K562 (cell line): Measurements from ENCODE around the gene DNM1.

Source experiments
- DPF2 ChIP-seq: fragments of 450-650 bp; IDR thresholded peaks from 2 replicates; pipeline ENCODE4 v1.6.1; 2016
- EHMT2 ChIP-seq: fragments of 450-650 bp; IDR thresholded peaks from 2 replicates; pipeline ENCODE4 v1.6.1; 2018; ENCODE audit warnings: antibody characterized with exemption
- EP300 ChIP-seq: IDR thresholded peaks from 2 replicates; pipeline ENCODE4 v1.6.1; 2012; ENCODE audit warnings: low read length, improper control_type of control experiment
- NCOR1 ChIP-seq: fragments of 450-650 bp; IDR thresholded peaks from 2 replicates; pipeline ENCODE4 v1.6.1; 2016; ENCODE audit warnings: mild to moderate bottlenecking, moderate library complexity
- NFE2L1 ChIP-seq: fragments of 450-650 bp; IDR thresholded peaks from 2 replicates; pipeline ENCODE4 v1.6.1; 2016; ENCODE audit warnings: missing genetic modification characterization, low read depth, mild to moderate bottlenecking, missing compliant biosample characterization, moderate library complexity, borderline replicate concordance
- PCBP2 ChIP-seq: fragments of 200-400 bp; formaldehyde crosslinking; IDR thresholded peaks from 2 replicates; pipeline ENCODE4 v1.6.1; 2018; ENCODE audit warnings: low read length, low read depth, mild to moderate bottlenecking, moderate library complexity; ENCODE audit not compliant: poor library complexity, severe bottlenecking
- SP1 ChIP-seq: sonication (generic); formaldehyde crosslinking; IDR thresholded peaks from 2 replicates; pipeline ENCODE4 v1.8.1; 2022; ENCODE audit warnings: mild to moderate bottlenecking, missing genetic modification reagents
- U2AF2 ChIP-seq: fragments of 200-400 bp; formaldehyde crosslinking; optimal IDR thresholded peaks from 2 replicates; pipeline ENCODE3; 2017; ENCODE audit warnings: low read depth, mild to moderate bottlenecking, low read length
- ZFP36 ChIP-seq: fragments of 150-350 bp; IDR thresholded peaks from 2 replicates; pipeline ENCODE4 v1.6.1; 2018; ENCODE audit warnings: low read length, low read depth; ENCODE audit not compliant: partially characterized antibody
- TF ChIP-seq, protein P1 (sequence below), 3 experiments: IDR thresholded peaks in 2 of 3; conservative IDR thresholded peaks in 1 of 3; 2 replicates each; pipeline ENCODE4 v1.5.1; 2011 to 2012; ENCODE audit warnings: low read length in 3 of 3, mild to moderate bottlenecking in 3 of 3, control low read depth in 2 of 3, improper control_type of control experiment in 1 of 3, inconsistent platforms in 1 of 3, low read depth in 1 of 3, mixed read lengths in 1 of 3, moderate library complexity in 1 of 3; ENCODE audit not compliant: insufficient read depth in 2 of 3
- TF ChIP-seq, protein P2 (sequence below): sonication (generic); formaldehyde crosslinking; IDR thresholded peaks from 2 replicates; pipeline ENCODE4 v1.8.0; 2022; ENCODE audit warnings: mild to moderate bottlenecking, missing genetic modification reagents

DNA sequence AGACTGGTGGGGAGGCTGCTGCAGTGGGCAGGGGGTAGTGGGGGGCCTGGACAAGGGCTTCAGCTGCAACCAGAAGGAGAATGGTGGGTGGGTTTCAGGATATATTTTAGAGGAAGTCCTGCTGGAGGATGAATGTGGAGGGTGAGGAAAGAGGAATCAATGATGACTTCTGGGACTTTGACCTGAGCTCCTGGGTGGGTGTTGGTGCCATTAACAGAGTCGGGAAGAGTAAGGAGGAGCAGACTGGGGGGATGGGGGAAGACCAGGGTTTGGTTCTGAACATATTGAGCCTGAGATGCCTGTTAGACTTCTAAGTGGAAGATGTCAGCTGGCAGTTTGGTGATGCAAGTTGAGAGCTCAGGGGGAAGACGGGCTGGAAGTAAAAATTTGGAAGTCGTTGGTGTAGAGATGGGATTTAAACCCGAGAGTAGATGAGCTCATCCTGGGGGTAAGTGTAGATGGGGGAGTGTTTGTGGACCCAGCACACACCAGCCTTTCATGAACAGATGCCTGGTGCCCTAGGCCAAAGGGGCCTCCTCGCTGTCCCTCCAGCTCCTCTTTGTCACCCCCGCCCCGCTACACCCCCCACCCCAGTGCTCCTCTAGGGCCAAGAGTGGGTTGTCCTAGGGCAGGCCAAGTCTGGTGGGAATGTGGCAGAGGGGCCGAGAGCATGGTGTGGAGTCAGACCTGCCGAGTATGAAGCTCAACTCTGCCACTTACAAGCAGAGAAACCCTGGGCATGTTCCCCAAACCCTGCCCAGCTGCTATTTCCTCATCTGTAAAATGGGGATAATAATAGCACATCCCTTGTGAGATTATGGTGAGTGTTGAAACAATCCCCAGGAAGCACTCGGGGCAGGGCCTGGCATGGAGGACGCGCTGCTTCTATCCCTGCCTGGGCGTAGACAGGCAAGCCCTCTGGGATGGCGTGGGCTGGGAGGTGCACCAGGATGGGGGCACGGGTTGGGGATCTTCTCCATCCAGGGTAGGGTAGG lies 4.0 kb downstream of the DNM1 start:
- TF ChIP-seq NFE2L1 (tag), result no peak
- no peak for TF ChIP-seq U2AF2
- no peak for TF ChIP-seq SP1 (CRISPR knock-in tag)
- no peak for TF ChIP-seq DPF2
- no peak for TF ChIP-seq PCBP2
- TF ChIP-seq EP300, result no peak
- no peak for TF ChIP-seq ZFP36
- no peak for TF ChIP-seq EHMT2
- no peak for TF ChIP-seq NCOR1
- TF ChIP-seq, protein P1, sequence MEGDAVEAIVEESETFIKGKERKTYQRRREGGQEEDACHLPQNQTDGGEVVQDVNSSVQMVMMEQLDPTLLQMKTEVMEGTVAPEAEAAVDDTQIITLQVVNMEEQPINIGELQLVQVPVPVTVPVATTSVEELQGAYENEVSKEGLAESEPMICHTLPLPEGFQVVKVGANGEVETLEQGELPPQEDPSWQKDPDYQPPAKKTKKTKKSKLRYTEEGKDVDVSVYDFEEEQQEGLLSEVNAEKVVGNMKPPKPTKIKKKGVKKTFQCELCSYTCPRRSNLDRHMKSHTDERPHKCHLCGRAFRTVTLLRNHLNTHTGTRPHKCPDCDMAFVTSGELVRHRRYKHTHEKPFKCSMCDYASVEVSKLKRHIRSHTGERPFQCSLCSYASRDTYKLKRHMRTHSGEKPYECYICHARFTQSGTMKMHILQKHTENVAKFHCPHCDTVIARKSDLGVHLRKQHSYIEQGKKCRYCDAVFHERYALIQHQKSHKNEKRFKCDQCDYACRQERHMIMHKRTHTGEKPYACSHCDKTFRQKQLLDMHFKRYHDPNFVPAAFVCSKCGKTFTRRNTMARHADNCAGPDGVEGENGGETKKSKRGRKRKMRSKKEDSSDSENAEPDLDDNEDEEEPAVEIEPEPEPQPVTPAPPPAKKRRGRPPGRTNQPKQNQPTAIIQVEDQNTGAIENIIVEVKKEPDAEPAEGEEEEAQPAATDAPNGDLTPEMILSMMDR (IDR thresholded peaks at IDR 0.05 in 2 of 3, conservative IDR thresholded peaks at IDR 0.05 in 1 of 3; ENCODE audit: insufficient read depth in 2 of 3, low read depth in 1 of 3, low read length in 3 of 3), result no peak
- TF ChIP-seq, protein P2, sequence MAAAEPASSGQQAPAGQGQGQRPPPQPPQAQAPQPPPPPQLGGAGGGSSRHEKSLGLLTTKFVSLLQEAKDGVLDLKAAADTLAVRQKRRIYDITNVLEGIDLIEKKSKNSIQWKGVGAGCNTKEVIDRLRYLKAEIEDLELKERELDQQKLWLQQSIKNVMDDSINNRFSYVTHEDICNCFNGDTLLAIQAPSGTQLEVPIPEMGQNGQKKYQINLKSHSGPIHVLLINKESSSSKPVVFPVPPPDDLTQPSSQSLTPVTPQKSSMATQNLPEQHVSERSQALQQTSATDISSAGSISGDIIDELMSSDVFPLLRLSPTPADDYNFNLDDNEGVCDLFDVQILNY (CRISPR knock-in tag), result no peak
